GM19035 (cell line): ENCODE measurements around the gene ZNF48.

Experiments
- ATAC-seq: cut with Tn5 transposase; IDR thresholded peaks from one replicate; pipeline ENCODE4 v1.9.1; 2021; ENCODE audit not compliant: unreplicated experiment

Gene ZNF48

DNA sequence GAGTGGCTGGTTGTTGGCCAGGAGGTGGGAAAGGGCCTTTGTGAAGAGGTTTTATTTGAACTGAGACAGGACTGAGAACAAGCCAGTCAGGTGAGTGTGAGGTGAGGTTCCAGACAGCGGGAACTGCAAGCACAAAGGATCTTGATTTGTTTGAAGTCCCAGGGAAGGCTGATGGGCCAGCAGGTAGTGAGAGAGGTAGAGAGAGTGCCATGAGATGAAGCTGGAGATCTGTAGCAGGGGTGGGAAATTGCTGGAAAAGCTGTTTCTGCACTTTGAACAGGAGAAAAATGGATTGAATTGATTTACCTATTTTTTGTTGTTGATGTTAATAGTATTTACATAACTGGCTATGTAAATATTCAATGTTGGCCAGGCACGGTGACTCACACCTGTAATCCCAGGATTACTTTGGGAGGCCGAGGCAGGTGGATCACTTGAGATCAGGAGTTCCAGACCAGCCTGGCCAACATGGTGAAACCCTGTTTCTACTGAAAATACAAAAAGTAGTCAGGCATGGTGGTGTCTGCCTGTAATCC lies 42.4 kb downstream of the ZNF48 start:
- ATAC-seq: no peak

DNA sequence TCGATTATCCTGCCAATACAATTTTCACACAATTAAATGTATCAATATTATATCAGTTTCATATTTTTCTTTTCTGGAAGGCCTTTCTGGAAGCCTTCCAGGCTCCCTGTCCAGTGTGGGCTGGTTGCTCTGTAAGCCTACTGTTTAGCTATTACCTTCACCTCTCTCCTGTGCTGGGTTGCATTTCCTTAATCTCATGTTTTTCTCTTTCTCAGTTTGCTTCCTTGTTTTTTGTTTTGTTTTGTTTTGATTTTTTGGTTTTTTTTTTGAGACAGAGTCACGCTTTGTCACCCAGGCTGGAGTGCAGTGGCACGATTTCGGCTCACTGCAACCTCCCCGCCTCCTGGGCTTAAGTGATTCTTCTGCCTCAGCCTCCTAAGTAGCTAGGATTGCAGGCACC lies 43.6 kb downstream of the ZNF48 start:
- no peak for ATAC-seq

DNA sequence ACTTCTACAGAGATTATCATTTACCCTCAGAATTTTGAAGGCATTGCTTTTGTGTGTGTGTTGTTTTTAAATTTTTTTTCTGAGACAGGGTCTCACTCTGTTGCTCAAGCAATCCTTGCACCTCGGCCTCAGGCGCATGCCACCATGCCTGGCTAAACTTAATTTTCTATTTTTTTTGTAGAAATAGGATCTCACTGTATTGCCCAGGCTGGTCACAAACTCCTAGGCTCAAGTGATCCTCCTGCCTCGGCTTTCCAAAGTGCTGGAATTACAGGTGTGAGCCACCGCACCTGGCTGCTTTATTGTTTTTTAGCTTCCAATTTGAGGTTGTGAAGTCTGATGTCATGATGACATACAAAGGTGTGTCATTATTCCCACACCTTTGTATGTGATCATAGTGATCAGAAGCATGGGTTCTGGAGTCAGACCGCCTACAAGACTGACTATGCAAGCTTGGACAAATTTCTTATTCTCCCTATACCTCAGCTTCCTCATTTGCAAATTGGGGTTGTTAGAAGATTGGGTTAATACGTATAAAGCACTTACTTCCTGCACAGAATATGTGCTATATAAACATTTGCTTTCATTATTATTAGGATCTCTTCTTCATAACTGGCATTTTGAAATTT lies 44.6 kb downstream of the ZNF48 start:
- no peak for ATAC-seq

DNA sequence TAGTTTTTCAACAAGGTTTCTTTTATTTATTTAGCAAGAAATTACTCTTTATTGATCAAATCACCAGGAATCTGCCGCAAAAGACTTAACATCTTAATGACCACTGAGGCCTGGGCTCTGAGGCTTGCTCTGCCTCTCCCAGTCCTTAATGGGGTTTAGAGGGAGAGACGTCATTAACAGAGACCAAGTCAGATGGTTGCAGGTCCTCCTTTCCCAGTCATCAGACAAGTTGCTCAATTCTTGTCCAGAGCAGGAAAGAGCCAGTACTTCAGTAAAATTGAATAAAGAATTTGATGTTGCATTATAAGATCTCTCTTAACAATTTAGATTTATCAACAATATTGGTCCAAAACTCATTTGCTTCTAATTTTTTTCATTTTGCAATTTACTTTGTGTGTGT lies 48.4 kb downstream of the ZNF48 start:
- no peak for ATAC-seq

DNA sequence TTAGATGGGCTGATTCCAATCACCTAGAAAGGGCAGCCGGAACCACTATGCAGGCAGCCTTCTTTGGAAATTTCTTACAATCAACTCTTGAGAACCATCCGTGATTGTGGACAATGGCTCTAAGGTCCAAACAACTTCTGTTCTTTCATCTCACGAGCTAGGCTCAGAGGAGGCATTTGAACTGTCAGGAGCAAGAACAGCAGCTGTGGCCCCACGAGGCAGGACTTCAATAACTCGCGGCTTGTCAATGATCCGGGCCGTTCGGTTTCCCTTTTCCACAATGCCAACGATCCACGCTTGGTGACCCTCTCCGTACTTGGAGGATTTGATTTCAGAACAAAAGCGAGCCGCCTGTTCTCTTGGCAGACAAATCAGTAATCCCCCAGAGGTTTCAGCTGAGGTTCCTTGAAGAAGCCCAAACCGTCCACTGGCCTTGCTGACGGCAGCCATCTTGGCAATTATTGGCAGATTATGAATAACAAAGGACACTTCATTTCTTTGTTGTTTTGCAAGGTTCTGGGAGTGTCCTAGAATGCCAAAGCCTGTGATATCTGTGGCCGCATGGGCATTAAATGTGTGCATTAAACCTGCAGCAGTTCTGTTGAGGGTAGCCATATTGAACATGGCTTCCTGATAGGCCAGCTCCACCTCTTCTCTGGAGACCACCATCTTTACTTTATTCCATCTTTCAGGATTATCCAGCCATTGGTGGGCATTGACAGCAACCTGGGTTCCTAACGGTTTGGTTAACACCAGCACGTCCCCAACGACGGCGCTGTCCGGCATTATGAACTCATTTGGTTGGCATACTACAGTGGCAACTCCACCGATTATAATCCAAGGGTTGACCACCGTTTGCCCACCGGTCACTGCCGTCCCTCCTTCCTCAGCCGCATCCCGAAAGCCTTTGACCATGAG lies 49.3 kb downstream of the ZNF48 start:
- no peak for ATAC-seq

DNA sequence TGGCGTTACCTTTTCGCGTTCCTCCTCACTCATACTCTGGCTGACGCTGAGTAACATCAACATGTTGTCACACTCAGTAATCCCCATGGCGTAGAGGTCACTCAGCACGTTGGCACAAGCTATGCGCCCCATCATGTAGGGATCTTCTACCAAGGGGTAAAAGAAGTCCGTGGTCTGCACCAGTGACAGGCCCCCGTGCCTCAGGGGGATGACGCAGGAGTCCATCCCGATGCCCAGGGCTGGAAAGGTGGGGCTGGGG lies 49.9 kb downstream of the ZNF48 start:
- peak; percentile 23 for ATAC-seq

DNA sequence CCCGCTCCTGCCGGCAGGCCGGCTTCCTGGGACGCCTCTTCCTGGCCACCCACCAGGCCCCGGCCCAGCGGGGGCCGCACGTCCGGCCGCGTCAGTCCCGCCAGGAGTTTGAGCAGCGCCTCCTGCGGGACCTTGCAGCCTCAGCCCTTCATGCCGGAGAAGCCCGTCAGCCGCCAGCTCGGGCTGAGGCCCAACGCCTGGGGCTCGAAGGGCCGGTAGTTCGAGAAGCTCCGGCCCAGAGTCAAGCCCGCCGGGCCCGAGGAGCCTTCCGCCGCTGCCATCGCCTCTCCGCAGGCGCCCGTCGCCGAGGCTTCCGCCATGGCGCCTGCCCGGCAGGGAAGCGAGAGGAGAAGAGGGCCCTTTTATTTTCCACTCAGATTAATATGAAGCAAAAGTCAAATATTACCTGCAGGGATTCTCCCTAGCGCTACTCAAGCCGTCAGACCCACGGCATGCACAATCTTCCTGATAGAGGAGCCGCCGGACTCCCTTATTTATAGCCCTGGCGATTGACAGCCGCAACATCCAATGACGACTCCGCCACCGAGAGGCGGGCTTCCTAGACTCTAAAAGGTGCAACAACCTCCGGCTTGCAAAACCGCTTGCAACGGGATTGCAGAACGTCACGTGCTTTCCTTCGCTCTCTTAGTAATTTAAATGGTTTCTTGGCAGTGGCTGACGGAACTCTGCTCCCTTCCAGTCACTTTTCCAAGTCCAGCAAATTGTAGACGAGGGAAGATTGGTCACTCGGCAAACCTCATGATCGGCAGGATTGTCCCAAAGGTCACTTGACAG lies 50.4 kb downstream of the ZNF48 start, which contains the start of gene SEPHS2:
Gene SEPHS2 (minus strand): TSS at position 467 of the 795 bp plus-strand sequence. CDS start 147 bp downstream, at position 320.
- ATAC-seq: peak; percentile 86

DNA sequence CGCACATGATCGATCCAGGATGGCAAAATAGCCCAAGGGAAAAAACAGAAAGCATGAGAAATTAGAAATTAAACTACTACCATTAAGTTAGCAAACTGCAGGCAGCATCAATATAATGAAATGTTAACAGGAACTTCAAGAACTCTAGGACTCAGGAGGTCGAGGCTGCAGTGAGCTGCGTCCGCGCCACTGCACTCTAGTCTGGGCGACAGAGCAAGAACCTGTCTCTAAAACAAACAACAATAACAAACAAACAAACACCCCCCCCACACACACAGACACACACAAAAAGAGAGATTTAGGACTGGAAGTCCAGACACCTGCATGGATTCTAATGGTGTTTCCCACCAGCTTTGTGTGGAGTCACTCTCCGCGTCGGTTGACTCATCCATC lies 51.0 kb downstream of the ZNF48 start:
- no peak for ATAC-seq

DNA sequence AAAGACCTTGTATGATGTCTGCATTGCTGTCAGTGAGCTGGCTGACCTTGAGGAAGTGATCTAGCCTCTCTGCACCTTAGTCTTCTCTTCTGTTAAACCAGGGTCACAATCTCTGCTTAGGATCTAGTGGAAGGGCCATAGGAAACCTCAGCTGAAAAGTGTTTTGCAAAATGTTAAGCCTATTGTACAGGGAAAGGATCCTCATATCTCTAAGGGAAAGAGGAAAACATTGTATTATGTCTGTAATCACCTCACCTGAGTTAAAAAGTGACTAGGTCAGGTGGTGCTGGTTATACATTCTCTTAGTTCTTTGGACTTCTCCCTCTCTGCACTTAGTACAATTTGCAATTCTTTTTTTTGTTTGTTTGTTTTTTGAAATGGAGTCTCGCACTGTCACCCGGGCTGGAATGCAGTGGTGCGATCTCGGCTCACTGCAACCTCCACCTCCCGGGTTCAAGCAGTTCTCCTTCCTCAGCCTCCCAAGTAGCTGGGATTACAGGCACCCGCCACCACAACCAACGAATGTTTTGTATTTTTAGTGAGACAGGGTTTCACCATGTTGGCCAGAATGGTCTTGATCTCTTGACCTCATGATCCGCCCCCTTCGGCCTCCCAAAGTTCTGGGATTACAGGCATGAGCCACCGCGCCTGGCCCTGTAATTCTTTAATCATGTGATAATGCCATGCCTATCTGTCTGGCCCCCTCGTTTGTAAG lies 52.4 kb downstream of the ZNF48 start:
- ATAC-seq: no peak

DNA sequence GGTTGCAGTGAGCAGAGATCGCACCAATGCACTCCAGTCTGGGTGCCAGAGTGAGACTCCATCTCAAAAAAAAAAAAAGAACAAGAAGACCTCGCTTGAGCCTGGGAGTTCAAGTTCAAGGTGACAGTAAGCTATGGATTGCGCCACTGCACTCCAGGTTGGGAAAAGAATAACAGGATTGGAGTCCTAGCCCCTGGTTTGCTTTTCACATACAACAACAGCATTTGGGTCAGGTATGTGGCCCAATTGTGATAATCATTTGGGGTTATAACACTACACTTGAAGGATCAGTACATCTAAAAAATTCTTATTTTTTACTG lies 53.9 kb downstream of the ZNF48 start:
- ATAC-seq: no peak
